Measurements from ENCODE around the gene BBIP1.
A peak's percentile ranks its signal among the peaks of the same experiment; 100 is the strongest.
"Not testable (repeated sequence)": the region's sequence is repeated elsewhere in the genome, so short reads cannot be mapped to it uniquely, and the experiment has no call there.

The BBIP1 gene

GRCh38 chr10:110885932-110886674 lies 32.9 kb downstream of the BBIP1 start:
- DNase-seq (ENCODE audit: low read depth, low spot score): no peak

- no peak for DNase-seq (ENCODE audit: low read depth, low spot score)
These were observed 35.1 kb downstream of the BBIP1 start for GRCh38 chr10:110883924-110884323.

- DNase-seq (ENCODE audit: low read depth, low spot score): no peak
These were observed 37.1 kb downstream of the BBIP1 start for GRCh38 chr10:110881905-110882304.

GRCh38 chr10:110881247-110881646 lies 37.7 kb downstream of the BBIP1 start:
- DNase-seq (ENCODE audit: low read depth, low spot score): no peak

GRCh38 chr10:110880012-110880411 lies 39.0 kb downstream of the BBIP1 start:
- DNase-seq (ENCODE audit: low read depth, low spot score): no peak

GRCh38 chr10:110876788-110877187 lies 42.2 kb downstream of the BBIP1 start:
- DNase-seq (ENCODE audit: low read depth, low spot score): no peak

- no peak for DNase-seq (ENCODE audit: low read depth, low spot score)
These were observed 43.0 kb downstream of the BBIP1 start for GRCh38 chr10:110876000-110876399.

GRCh38 chr10:110873951-110874350 lies 45.0 kb downstream of the BBIP1 start:
- DNase-seq (ENCODE audit: low read depth, low spot score): no peak

GRCh38 chr10:110872984-110873923 lies 45.7 kb downstream of the BBIP1 start:
- DNase-seq (ENCODE audit: low read depth, low spot score): no peak

GRCh38 chr10:110872145-110872983 lies 46.6 kb downstream of the BBIP1 start:
- DNase-seq (ENCODE audit: low read depth, low spot score): peak; percentile 49

GRCh38 chr10:110871298-110872084 lies 47.5 kb downstream of the BBIP1 start, which contains the start of gene PDCD4:
TSS of gene PDCD4 (plus strand) at chr10:110871928. CDS start at chr10:110876028, 4,100 bp downstream.
- peak; percentile 98 for DNase-seq (ENCODE audit: low read depth, low spot score)

GRCh38 chr10:110870823-110871297 lies 48.1 kb downstream of the BBIP1 start:
- DNase-seq (ENCODE audit: low read depth, low spot score): no peak

- no peak for DNase-seq (ENCODE audit: low read depth, low spot score)
These were observed 50.0 kb downstream of the BBIP1 start for GRCh38 chr10:110868981-110869380.

- no peak for DNase-seq (ENCODE audit: low read depth, low spot score)
These were observed 51.0 kb downstream of the BBIP1 start for GRCh38 chr10:110867807-110868465.

GRCh38 chr10:110867011-110867806 lies 51.8 kb downstream of the BBIP1 start:
- not testable (repeated sequence) for DNase-seq (ENCODE audit: low read depth, low spot score)

- no peak for DNase-seq (ENCODE audit: low read depth, low spot score)
These were observed 53.0 kb downstream of the BBIP1 start for GRCh38 chr10:110865809-110866482.

GRCh38 chr10:110865186-110865808 lies 53.7 kb downstream of the BBIP1 start:
- DNase-seq (ENCODE audit: low read depth, low spot score): no peak

- no peak for DNase-seq (ENCODE audit: low read depth, low spot score)
These were observed 54.3 kb downstream of the BBIP1 start for GRCh38 chr10:110864662-110865140.
